IPS-NIHi11 (cell line): ENCODE measurements around the gene METTL22.

ENCODE experiments used
- DNase-seq: peaks from one replicate; pipeline ENCODE4 v3.0.0; 2012; ENCODE audit warnings: mixed read lengths, low spot score

The METTL22 gene

DNA sequence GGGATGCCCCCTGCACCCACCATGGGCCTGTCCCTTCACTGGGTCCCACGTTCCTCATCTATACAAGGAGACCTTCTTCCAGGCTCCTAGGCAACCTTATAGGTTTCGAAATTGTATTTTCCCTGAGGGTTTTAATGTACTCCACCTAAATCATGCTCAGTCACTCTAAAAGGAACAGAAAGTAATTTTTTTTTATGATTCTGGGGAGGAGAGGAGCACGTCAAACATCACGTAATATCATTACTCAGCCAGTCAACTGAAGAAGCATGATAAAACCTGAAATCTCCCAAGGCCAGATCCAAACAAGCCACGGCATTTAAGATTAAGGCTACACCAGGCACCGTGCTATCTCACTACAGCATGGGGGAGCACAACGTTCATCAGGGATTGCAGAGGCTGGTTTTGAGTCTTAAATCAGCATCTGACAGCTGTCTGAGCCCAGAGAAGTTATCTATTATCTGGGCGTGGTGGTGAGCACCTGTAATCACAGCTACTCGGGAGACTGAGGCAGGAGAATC is 27.3 kb upstream of the METTL22 start:
- DNase-seq = no peak

DNA sequence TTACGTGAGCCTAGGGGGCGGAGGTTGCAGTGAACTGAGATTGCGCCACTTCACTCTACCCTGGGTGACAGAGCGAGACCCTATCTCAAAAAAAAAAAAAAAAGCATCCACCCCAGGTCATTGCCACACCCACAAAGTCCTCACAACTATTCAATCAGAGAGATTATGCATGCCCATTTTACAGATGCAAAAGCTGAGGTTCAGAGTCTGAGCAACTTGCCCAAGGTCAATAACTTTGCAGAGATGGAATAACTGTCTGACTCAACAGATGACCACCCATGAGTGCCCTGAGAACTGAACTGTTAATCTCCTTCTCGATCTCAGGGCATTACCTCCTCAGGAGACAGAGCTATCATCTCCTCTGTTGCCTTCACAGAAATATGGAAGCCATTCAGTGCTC is 25.7 kb upstream of the METTL22 start:
- no peak for DNase-seq

DNA sequence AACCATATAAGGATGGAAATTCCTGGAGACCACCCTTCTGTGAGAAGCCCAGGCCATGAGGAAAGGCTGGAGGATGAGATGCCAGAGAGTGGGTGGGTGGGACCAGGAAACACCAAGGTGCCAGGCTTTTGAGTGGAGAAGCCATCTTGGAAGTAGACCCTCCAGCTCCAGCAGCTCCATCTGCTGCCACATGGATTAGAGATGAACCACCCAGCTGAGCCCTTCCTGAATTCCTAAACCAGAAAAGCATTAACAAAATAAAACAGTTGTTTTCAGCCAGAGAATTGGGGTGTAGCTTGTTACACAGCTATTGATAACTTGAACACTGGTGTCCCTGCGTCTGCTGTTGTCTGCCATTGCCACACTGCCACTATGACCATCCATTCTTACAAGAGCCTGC is 24.9 kb upstream of the METTL22 start:
- DNase-seq = no peak

DNA sequence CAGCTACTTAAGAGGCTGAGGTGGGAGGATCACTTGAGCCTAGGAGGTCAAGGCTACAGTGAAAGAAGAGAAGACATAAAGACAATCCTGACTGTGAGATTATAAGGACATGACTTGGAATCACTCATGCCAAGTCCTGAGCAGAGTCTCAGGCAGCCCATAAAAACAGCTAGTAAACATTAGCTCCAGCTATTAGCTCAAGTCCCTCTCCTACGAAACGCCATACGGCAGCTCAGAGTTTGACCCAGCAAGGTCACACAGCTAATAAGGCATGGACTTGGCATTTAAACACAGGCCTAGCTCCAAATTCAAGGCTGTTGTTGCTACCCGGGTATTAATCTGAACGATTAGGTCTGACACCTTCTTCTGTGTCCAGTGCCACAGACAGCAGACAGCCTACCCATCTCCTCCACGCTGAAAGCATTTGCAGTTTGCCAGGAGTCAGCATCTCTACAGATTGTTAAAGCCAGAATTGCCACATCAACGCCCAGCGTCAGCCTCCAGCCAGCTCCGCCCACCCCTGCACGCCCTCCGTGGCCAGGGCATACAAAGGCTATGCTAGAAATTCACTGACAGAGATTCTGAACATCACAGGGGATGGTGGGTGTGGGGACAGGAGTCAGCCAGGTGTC is 21.2 kb upstream of the METTL22 start:
- no peak for DNase-seq

DNA sequence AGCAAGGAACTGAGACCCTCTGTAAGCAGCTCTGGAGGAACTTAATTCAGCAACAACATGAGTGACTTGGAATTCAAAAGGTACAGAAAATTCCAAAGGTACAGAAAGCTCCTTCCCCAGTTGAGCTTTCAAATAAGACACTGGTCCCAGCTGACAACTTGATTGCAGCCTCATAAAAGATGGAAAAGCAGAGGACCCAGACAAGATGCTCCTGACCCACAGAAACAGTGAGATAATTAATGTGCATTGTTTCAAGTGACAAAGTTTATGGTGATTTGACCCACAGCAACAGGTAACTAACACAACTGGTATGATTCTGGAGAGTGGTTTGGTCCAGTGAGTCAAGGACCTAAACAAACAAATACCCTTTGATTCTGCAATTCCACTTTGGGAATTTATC is 15.9 kb upstream of the METTL22 start:
- no peak for DNase-seq

DNA sequence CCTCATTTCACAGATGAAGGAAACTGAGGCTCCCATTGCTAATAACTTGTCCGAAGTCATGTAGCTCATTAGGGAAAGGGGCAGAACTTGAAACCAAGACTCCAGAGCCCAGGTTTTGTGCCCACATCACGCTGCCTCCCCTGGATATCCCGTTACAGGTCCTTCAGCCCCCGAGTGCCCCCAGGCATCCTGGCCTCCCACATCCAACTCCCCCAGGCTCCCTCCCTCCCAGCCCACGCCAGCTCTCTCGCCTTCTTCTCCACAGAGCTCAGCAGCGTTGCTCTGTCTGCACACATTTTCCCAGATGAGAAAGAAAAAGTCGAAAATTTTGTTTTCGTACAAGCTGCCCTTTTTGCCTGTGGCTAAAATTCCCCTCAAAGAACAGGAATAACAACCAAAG is 14.3 kb upstream of the METTL22 start:
- DNase-seq = no peak

DNA sequence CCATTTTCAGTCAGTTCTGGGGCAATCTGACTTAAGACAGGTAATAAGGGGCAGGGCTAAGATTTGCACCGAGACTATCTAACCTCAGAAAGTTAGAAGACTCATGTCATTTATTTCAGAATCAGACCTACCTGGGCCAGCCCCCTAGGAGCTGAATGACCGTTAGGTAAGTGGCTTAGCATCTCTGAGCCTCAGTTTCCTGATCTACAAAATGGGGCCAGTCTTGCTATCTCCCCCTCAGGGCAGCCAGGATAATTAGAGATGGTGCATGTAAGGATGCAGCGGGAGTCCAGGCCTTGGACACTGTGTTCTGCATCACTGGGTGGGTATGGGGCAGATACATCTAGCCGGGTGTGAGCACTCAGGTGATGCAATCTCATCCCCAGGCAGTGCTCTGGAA is 10.4 kb upstream of the METTL22 start:
- no peak for DNase-seq

DNA sequence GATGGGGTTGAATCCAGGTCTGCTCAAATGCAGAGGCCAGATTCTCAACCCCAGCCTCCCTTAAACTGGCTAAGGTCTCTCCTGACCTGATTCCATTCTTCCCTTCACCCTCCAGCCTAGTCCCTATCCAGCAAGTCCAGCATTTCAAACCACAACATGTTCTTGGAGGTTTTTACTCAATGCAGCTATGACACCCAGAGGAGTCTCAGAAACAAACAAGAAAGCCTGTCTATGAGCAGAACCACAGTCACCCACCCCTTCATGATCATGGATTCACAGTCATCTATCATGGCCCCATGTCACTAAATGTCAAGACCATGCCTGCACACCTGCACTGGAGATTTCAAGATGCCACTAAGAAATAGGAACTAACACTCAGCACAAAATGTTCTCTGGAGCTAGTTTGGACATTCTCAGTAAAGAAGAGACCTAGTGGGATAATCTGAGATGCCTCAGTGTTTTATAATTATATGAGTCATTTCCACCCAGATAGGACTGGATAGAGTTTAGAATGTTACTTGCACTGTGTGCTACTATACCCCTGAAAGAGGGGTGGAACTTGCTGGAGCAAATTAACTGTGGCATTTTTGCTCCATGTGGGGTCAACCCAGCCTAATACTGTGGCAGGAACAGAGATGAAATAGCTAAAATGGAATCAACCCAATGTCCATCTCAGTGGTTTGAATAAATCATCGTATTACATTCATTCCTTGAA is 9.5 kb upstream of the METTL22 start:
- DNase-seq = no peak

DNA sequence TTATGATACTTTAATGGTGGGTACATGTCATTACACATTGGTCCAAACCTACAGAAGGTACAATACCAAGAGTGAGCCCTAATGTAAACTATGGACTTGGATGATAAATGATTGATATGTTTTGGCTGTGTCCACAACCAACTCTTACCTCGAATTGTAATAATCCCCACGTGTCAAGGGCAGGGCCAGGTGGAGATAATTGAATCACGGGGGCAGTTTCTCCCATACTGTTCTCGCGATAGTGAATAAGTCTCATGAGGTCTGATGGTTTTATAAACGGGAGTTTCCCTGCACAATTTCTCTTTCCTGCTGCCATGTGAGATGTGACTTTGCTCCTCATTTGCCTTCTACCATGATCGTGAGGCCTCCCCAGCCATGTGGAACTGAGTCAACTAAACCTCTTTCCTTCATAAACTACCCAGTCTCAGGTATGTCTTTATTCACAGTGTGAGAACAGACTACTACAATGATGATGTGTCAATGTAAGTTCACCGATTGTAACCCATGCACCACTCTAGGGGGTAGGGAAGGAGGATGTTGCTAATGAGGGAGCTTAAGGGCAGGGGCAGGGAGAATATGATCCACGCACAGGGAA is 7.0 kb upstream of the METTL22 start:
- no peak for DNase-seq

DNA sequence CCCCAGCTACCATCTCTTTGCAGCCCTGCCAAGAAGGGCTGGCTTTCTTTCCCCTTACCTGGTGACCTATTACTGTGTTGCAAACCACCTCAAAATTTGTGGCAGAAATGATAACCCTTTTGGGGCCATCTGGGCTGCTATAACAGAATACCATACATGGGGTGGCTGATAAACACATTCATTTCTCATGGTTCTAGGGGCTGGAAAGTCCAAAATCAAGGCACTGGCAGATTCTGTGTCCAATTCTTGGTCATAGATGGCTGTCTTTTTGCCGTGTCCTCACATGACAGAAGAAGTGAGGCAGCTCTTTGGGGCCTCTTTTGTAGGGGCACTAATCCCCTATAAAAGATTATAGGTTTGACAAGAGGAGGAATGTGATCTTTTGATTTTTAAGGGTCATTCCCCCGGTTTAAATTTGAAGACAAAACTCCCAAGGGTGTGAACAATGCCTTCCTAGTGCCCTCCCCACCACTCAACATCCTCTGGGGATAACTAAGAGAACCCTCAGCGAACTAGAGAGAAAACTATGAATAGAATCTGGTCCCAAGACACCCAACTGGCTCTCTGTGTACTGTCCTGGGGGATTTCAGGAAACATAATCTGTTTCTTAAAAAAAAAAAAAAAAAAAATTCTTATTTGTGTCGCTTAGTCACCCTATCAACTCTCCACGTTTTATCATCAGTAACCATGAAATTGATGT is 1.7 kb upstream of the METTL22 start:
- no peak for DNase-seq

DNA sequence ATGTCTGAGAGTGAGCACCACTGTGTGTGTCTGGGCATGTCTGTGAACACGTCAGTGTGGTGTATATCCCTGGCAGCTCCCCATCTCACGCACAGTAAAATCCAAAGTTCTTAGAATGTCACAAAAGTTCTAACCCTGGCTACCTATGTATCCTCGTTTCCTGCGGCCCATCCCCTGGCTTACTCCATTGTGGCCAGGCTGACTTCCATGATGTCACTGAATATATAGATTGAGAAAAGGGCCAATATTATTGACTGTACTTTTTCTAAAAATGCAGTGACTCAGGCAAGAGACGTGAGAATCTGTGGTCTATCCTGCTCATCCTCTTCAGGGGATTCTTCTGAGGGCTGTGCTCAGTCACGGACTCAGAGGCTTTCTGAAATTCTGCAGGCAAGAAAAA is 963 bp upstream of the METTL22 start:
- no peak for DNase-seq

DNA sequence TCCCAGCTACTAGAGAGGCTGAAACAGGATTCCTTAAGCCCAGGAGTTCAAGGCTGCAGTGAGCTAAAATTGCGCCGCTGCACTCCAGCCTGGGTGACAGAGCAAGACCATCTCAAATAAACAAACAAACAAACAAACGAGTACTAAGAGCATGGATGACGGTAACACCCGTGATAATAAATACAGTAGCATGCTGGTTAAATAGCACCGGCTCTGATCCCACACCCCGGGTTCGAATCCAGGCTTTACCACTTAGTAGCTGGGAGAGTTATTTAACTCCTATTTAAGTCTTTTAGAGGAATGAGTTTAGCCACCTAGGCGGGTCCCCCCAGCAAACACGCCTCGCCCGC is 301 bp upstream of the METTL22 start:
- no peak for DNase-seq

DNA sequence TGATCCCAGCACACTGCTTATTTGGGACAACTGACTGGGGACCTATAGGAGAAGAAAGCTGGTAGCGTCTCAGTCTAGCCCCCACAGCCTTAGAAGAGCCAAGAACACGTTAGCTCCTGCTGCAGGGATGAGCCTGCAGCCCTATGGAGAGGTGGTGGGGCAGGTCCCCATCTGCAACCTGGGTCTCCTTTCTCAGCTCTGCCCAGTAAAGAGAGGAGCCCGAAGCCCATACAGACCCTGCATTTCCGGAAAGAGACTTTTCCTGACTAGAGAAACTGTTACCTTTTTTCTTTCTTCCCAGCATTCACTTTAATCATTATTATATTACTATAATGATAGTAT is 788 bp downstream of the METTL22 start:
- peak; percentile 50 for DNase-seq

DNA sequence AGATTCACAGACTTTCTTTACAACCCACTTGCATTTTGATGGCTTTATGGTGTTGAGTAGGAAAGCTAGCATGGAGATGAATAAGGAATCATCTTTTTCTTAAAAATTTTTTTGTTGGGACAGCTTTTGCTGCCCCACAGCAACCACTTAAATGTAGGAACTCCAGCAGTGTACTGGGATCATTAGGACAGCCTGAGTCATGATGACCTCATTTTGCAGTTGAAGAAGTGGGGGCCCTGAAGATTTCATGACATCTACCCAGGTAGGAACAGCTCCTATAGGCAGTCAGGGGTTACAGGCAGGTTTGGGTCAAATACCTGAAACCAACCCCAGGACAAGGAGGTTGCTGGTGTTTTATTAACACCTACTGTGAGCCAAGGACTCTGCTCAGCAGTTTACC is 2.1 kb downstream of the METTL22 start:
- DNase-seq = no peak

DNA sequence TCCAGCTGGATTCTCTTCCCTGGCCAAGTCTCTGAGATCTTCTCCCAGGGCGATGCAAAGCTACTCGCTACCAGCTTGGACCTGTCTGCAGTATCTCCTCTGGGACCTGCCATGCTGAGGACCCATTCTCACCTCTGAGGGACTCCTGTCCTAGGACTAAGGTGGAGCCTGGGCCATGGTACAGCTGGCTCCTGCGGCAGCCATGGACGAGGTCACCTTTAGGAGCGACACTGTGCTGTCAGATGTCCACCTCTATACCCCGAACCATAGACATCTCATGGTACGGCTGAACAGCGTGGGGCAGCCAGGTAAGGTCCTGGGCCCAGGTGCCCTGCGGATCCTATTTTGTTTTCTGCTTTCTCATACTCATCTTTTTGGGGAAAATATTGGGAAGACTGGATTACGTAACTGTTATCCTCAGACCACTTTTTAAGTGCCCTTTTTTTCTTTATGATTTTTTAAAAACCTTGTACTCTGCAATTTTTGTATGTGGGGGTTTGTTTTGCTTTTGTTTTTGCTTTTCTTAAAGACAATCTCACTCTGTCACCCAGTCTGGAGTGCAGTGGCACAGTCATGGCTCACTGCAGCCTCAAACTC is 4.1 kb downstream of the METTL22 start:
- DNase-seq = no peak

DNA sequence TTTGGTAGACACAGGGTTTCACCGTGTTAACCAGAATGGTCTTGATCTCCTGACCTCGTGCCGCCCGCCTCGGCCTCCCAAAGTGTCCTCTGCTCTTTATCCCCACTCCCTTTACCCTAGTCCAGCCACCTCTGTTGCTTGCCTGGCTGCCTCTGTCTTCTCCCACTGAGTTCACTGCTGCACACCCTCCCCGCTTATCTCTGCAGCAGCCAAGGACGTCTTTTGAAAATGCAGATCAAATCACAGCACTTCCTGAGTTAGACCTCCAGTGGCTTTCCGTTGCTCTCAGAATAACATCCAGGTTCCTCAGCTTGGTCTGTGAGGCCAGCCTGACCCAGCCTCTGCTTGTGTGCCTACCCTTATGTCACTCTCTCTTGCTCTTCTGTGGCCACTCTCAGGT is 5.4 kb downstream of the METTL22 start:
- no peak for DNase-seq

DNA sequence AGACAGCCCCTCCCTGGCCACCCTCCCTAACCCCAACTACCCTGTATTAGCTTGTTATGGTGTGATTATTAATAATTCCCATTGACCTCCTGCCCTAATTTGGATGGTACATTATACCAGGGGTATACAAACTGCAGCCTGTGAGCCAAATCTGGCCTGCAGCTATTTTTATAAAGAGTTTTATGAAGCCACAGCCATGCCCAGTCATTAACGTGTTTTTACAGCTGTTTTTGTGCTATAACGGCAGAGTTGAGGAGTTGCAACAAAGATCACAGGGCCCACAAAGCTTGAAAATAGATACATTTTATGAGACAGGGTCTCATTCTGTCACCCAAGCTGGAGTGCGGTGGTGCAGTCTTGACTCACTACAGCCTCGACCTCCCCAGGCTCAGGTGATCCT is 6.0 kb downstream of the METTL22 start:
- no peak for DNase-seq

DNA sequence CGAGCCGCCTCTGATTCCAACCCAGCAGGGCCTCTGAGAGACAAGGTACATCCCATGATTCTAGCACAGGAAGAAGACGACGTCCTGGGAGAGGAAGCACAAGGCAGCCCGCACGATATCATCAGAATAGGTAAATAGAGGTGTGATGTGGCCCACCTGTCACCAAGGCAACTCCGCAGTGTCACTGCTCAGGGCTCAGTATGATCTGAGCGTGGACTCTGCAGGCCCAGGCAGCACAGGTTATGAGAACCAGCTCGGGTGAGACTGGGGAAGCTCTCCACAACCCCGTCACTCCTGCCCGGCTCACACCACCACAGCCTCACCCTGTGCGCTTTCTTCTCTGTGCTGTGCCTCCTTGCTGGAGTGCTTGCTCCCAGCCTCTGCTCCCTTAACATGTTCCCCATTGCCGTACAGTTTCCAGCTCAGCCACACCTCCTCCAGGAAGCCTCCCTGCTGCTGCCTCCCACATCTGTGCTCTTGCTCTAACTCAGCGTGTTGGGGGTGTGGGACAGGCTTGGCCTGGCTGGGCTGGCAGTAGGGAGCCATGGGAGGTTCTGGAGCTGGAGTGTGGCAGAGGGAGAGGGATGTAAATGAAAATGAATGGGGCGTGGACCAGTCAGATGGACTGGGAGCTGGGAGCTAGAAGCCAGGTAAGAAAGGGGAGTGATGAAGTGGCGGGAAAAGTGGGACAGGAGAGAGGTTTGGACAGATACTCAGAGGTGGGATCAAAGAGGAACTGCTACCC is 7.7 kb downstream of the METTL22 start:
- DNase-seq = no peak

DNA sequence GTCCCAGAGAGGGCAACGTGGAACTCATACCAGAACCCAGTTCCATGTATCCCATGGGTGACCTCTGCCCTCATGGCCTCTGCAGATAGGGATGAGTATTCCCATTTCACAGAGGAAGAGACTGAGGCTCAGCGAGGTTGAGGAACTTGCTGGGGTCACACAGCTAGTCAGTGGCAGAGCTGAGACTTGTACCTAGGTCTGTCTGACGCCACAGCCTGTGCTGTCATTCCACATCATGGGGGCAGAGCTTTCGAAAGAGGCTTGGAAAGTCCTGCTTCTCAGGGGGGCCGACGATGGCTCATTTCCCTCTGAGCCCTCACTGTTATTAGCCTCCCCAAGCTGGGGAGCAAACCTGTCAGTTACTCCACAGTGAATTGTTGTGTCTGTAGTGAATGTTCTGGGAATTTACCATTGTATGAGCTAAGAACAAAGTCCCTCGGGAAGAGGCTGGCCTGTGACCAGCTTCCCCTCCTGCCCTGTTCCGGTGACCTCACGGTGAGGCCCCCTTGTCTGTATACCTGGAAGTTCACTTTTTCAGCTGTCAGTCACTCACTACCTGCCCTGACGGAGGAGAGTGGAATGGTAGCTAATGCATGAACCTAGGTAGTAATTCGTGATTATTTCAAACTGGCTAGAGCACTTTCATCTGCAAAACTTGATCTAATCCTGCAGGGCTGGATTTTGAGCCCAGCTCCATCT is 8.9 kb downstream of the METTL22 start:
- DNase-seq = no peak

DNA sequence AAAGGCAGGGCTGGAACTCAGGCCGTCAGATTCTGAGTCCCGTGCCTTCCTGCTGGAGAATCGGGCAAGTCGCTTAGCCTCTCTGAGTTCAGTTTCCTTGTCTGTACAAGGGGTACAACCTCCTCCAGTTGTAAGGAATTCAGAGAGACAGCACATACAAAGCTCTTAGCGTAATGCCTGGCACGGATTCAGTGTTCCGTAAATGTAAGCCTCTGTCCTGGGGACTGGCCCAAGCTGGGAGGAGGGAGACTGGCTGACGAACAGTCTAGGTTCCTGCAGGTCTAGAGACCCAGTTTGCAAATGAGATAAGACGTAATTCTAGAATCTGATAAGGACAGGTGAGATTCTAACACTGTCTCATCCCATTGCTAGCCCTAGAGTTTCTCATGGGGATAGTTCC is 9.9 kb downstream of the METTL22 start:
- DNase-seq = no peak

DNA sequence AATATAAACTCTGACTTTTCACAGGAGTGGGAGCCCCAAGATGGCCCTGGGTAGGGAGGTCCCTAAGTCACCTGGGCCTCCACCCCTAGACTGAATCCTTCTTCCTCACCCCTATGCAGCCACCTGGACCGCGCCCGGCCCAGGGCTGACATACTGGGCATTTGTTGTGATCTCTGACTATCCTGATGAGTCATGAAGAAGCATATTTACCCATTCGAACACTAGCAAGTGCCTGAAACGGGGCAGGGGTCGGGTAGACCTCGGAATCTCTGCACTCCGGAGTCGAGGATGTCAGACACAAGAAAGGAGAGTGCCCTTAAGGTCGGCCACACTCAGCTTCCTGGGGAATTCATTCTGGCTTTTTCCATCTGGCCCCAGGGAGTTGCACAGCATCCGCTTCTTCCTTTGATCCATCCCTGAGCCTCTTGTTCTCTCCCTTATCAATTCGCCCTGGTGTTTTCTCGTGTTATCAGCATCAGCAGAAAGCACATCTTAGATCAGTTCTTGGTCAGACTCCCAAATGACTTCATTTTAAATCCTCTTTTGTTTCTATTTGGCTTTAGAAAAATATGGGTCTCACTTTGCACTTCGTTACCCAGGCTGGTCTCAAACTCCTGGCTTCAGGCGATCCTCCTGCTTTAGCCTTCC is 10.4 kb downstream of the METTL22 start:
- no peak for DNase-seq
